ENCODE data around the gene TPRG1. TPM values are rescaled to one million over a fixed set of nuclear protein-coding genes. Genes with fewer than 3 reads are reported as not detected.

TPRG1 gene, protein sequence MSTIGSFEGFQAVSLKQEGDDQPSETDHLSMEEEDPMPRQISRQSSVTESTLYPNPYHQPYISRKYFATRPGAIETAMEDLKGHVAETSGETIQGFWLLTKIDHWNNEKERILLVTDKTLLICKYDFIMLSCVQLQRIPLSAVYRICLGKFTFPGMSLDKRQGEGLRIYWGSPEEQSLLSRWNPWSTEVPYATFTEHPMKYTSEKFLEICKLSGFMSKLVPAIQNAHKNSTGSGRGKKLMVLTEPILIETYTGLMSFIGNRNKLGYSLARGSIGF
- total RNA-seq, result 0.24 and 1.9 TPM in 2 replicates

DNA sequence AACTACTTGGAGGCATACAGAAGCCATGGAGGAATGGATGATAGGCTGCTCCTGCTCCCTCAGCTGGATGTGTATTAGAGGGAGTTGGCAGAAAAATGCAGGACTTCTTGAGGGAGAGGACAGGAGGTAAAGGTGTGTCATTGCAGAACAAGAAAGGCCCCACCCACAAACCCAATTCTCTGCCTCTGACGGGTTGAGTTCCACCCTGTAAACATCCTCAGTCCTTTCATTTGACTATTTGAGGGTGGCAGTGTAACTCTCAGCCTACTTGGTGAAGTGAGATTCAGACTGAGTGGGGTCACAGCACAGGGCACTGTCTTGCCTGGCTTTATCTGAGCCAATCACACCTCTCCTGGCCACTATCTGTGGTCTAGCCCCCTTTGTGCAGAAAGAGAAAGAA is at the start of gene TPRG1:
TPRG1 (plus strand) TSS at position 265 of the 400 bp plus-strand sequence. CDS start 35,414 bp downstream, outside the sequence.

